Activated B cell treated with CpG ODN at 0.5 μM for 24 hours (primary cell): ENCODE measurements around the gene MAML2. TPM values are rescaled to one million over a fixed set of nuclear protein-coding genes. Genes with fewer than 3 reads are reported as not detected.

Experiments used
- ATAC-seq: fragments of 200-7000 bp; cut with Tn5 transposase; one replicate; pipeline ENCODE4 v1.10.0; 2021; ENCODE audit warnings: low read depth, mild to moderate bottlenecking, moderate library complexity
- CTCF ChIA-PET: fragments of 350-600 bp; sonication (Branson Sonifier 250); formaldehyde crosslinking; loops from one replicate; lab custom pipeline; 2021; ENCODE audit warnings: antibody characterized with exemption; lab: Charles Lee
- POLR2A ChIA-PET: fragments of 350-600 bp; sonication (Branson Sonifier 250); formaldehyde crosslinking; loops from one replicate; lab custom pipeline; 2021; ENCODE audit warnings: antibody characterized with exemption; lab: Charles Lee
- DNase-seq: peaks from one replicate; pipeline ENCODE4 v3.0.0; 2022
- H3K27ac Mint-ChIP-seq: one replicate; pipeline ENCODE4 v1.8.0; 2020; ENCODE audit warnings: mixed read lengths
- H3K27me3 Mint-ChIP-seq: one replicate; pipeline ENCODE4 v1.8.0; 2021; ENCODE audit warnings: mixed read lengths
- H3K36me3 Mint-ChIP-seq: one replicate; pipeline ENCODE4 v1.8.0; 2021; ENCODE audit warnings: low read depth, mixed read lengths
- H3K4me1 Mint-ChIP-seq: one replicate; pipeline ENCODE4 v1.8.0; 2021; ENCODE audit warnings: mixed read lengths
- H3K4me3 Mint-ChIP-seq: one replicate; pipeline ENCODE4 v1.8.0; 2020; ENCODE audit warnings: mild to moderate bottlenecking, mixed read lengths
- H3K9me3 Mint-ChIP-seq: one replicate; pipeline ENCODE4 v1.8.0; 2020; ENCODE audit warnings: mixed read lengths
- CTCF ChIP-seq: fragments of 200-600 bp; IDR thresholded peaks from one replicate; pipeline ENCODE4 v1.8.0; 2022; ENCODE audit warnings: antibody characterized with exemption, mild to moderate bottlenecking
- intact Hi-C: fragments of 100-400 bp; cut with micrococcal nuclease; formaldehyde crosslinking; loops from one replicate; pipeline ENCODE4 v1.15.1; 2024
- total RNA-seq: library from RNA; stranded (reverse); gene quantifications from 2 replicates; pipeline ENCODE4 v1.2.3, GENCODE V29; 2022

Gene MAML2
- total RNA-seq, 1 donor from 2014 or later = 24.8 TPM

GRCh38 chr11:96254854-96255253, 88.1 kb downstream of the MAML2 start:
- no peak for ATAC-seq
- H3K4me3 Mint-ChIP-seq = peak overlapping the region; percentile 45

GRCh38 chr11:96254087-96254486, 88.9 kb downstream of the MAML2 start:
- Mint-ChIP-seq H3K4me1 (peaks cover 82% of the 10 kb centered on the region), H3K27me3 (no peaks in the 10 kb centered on the region), H3K27ac (peak overlapping the region; percentile 99), H3K4me3 (peak overlapping the region; percentile 73), H3K9me3 (no peaks in the 10 kb centered on the region), H3K36me3 (peaks cover 2% of the 10 kb centered on the region)
- CTCF ChIA-PET = interaction anchor here (0.8 to 3.5 kb wide), 3 partner anchors 85 to 199 kb away, joined by 3 to 21 read pairs (median 16); partner anchors contain the start of gene MAML2
- POLR2A ChIA-PET = interaction anchor here (0.8 to 5.3 kb wide), 6 partner anchors 10 to 1164 kb away, joined by 3 to 56 read pairs (median 3); partner anchors contain the start of genes CCDC82, ENDOD1 and JRKL
- TF ChIP-seq CTCF = no peak
- ATAC-seq (no peak), DNase-seq (no peak)
- intact Hi-C loops = loop anchor here (2.0 to 10.0 kb wide), 2 partner anchors 33 to 1099 kb away; no protein-coding TSS in a partner anchor

More at GRCh38 chr11:96254854-96255253, 88.1 kb downstream of the MAML2 start:
- Mint-ChIP-seq H3K4me1 (peaks cover 84% of the 10 kb centered on the region), H3K36me3 (peaks cover 2% of the 10 kb centered on the region), H3K27me3 (no peaks in the 10 kb centered on the region), H3K27ac (peak overlapping the region; percentile 99), H3K9me3 (no peaks in the 10 kb centered on the region)
- ChIA-PET CTCF (interaction anchor here (0.8 to 3.5 kb wide), 5 partner anchors 10 to 89 kb away, joined by 3 to 21 read pairs (median 3); partner anchors contain the start of gene MAML2), POLR2A (interaction anchor here (0.8 to 5.3 kb wide), 5 partner anchors 11 to 1165 kb away, joined by 3 to 56 read pairs (median 3); partner anchors contain the start of genes CCDC82, ENDOD1 and JRKL)
- TF ChIP-seq CTCF = no peak
- no peak for DNase-seq
- intact Hi-C loops = loop anchor here (2.0 to 10.0 kb wide), 2 partner anchors 34 to 1100 kb away; no protein-coding TSS in a partner anchor

- TF ChIP-seq CTCF = no peak
- H3K4me3 Mint-ChIP-seq = no peak overlapping the region
- no peaks in the 10 kb centered on the region for H3K9me3 Mint-ChIP-seq
- peaks cover 62% of the 10 kb centered on the region for H3K4me1 Mint-ChIP-seq
- ATAC-seq (no peak), DNase-seq (no peak)
- peaks cover 5% of the 10 kb centered on the region for H3K36me3 Mint-ChIP-seq
- POLR2A ChIA-PET = no interaction called here
- no peaks in the 10 kb centered on the region for H3K27me3 Mint-ChIP-seq
- CTCF ChIA-PET = interaction anchor here (0.9 kb wide), 1 partner anchor 96 kb away, joined by 4 read pairs; the partner anchor contains the start of gene MAML2
- H3K27ac Mint-ChIP-seq = peak overlapping the region; percentile 74
- intact Hi-C loops = no loop called here
These were observed 96.1 kb downstream of the MAML2 start for GRCh38 chr11:96246718-96247552.

- peak; percentile 87 for ATAC-seq
- CTCF ChIA-PET = interaction anchor here (1.0 to 4.7 kb wide), 7 partner anchors 10 to 188 kb away, joined by 3 to 38 read pairs (median 4); partner anchors contain the start of gene MAML2
- Mint-ChIP-seq H3K27ac (peak overlapping the region; percentile 95), H3K27me3 (no peaks in the 10 kb centered on the region), H3K9me3 (no peaks in the 10 kb centered on the region), H3K4me1 (peaks cover 53% of the 10 kb centered on the region), H3K36me3 (peaks cover 5% of the 10 kb centered on the region), H3K4me3 (peak overlapping the region; percentile 90)
- POLR2A ChIA-PET = interaction anchor here (0.6 to 3.9 kb wide), 19 partner anchors 12 to 192 kb away, joined by 3 to 65 read pairs (median 4); partner anchors contain the start of genes CCDC82, JRKL and MAML2
- peak; percentile 51 for DNase-seq
- intact Hi-C loops = loop anchor here (1.0 to 5.0 kb wide), 7 partner anchors 15 to 451 kb away; partner anchors contain the start of genes CEP57, JRKL and MAML2
- TF ChIP-seq CTCF = no peak
These were observed 99.9 kb downstream of the MAML2 start for GRCh38 chr11:96242971-96243647.
